ENCODE measurements around the gene RPL12. TPM values are rescaled to one million over a fixed set of nuclear protein-coding genes. Genes with fewer than 3 reads are reported as not detected.

Gene RPL12
- total RNA-seq, 1 donor from 2014 or later: 2,572 TPM

GRCh38 chr9:127492616-127493015 is 41.4 kb upstream of the RPL12 start:
- TF ChIP-seq CTCF (IDR thresholded peaks at IDR 0.05): no peak
- TF ChIP-seq POLR2AphosphoS5 (IDR thresholded peaks at IDR 0.05; ENCODE audit: insufficient read depth in 1 of 2, low read depth in 1 of 2): no peak
- TF ChIP-seq POLR2A (IDR thresholded peaks at IDR 0.05): no peak
- no peak overlapping the region for H3K27ac ChIP-seq
- H3K4me3 ChIP-seq: no peak overlapping the region
- peaks cover 30% of the 10 kb centered on the region for H3K4me1 ChIP-seq
- intact Hi-C loops (cut with DNase I): no loop called here
- DNase-seq (ENCODE audit: extremely low spot score in 2 of 2): no peak
- H3K36me3 ChIP-seq: peaks cover 0 to 40% of the 10 kb centered on the region in 2 donors
- H3K27me3 ChIP-seq: no peaks in the 10 kb centered on the region
- H3K9me3 ChIP-seq: no peaks in the 10 kb centered on the region

GRCh38 chr9:127491516-127491915 is 40.3 kb upstream of the RPL12 start:
- H3K4me3 ChIP-seq: no peak overlapping the region
- peaks cover 29% of the 10 kb centered on the region for H3K4me1 ChIP-seq
- no peak overlapping the region for H3K27ac ChIP-seq
- no peaks in the 10 kb centered on the region for H3K9me3 ChIP-seq
- intact Hi-C loops (cut with DNase I): no loop called here
- no peak for DNase-seq (ENCODE audit: extremely low spot score in 2 of 2)
- peaks cover 0 to 38% of the 10 kb centered on the region in 2 donors for H3K36me3 ChIP-seq
- TF ChIP-seq POLR2AphosphoS5 (IDR thresholded peaks at IDR 0.05; ENCODE audit: insufficient read depth in 1 of 2, low read depth in 1 of 2) (no peak), POLR2A (IDR thresholded peaks at IDR 0.05) (no peak), CTCF (IDR thresholded peaks at IDR 0.05) (no peak)
- no peaks in the 10 kb centered on the region for H3K27me3 ChIP-seq

- no peak for TF ChIP-seq CTCF (IDR thresholded peaks at IDR 0.05)
- no peak for TF ChIP-seq POLR2A (IDR thresholded peaks at IDR 0.05)
- TF ChIP-seq POLR2AphosphoS5 (IDR thresholded peaks at IDR 0.05; ENCODE audit: insufficient read depth in 1 of 2, low read depth in 1 of 2): no peak
- Histone ChIP-seq H3K27me3 (no peaks in the 10 kb centered on the region), H3K4me3 (no peak overlapping the region), H3K9me3 (no peaks in the 10 kb centered on the region), H3K36me3 (peaks cover 0 to 45% of the 10 kb centered on the region in 2 donors), H3K4me1 (peaks cover 21% of the 10 kb centered on the region), H3K27ac (no peak overlapping the region)
- no peak for DNase-seq (ENCODE audit: extremely low spot score in 2 of 2)
- intact Hi-C loops (cut with DNase I): no loop called here
These were observed 39.5 kb upstream of the RPL12 start for GRCh38 chr9:127490535-127491230.

GRCh38 chr9:127489471-127490115 is 38.4 kb upstream of the RPL12 start:
- Histone ChIP-seq H3K27me3 (no peaks in the 10 kb centered on the region), H3K36me3 (peaks cover 0 to 51% of the 10 kb centered on the region in 2 donors), H3K27ac (no peak overlapping the region), H3K4me3 (no peak overlapping the region), H3K9me3 (no peaks in the 10 kb centered on the region), H3K4me1 (peaks cover 10% of the 10 kb centered on the region)
- intact Hi-C loops (cut with DNase I): no loop called here
- no peak for DNase-seq (ENCODE audit: extremely low spot score in 2 of 2)
- TF ChIP-seq POLR2AphosphoS5 (IDR thresholded peaks at IDR 0.05; ENCODE audit: insufficient read depth in 1 of 2, low read depth in 1 of 2) (no peak), CTCF (IDR thresholded peaks at IDR 0.05) (no peak), POLR2A (IDR thresholded peaks at IDR 0.05) (no peak)

- TF ChIP-seq POLR2A (IDR thresholded peaks at IDR 0.05) (no peak), POLR2AphosphoS5 (IDR thresholded peaks at IDR 0.05; ENCODE audit: insufficient read depth in 1 of 2, low read depth in 1 of 2) (no peak), CTCF (IDR thresholded peaks at IDR 0.05) (no peak)
- Histone ChIP-seq H3K9me3 (no peaks in the 10 kb centered on the region), H3K4me1 (peaks cover 3% of the 10 kb centered on the region), H3K36me3 (peaks cover 0 to 51% of the 10 kb centered on the region in 2 donors), H3K27me3 (no peaks in the 10 kb centered on the region), H3K4me3 (no peak overlapping the region), H3K27ac (no peak overlapping the region)
- no peak for DNase-seq (ENCODE audit: extremely low spot score in 2 of 2)
- intact Hi-C loops (cut with DNase I): no loop called here
These were observed 37.7 kb upstream of the RPL12 start for GRCh38 chr9:127488946-127489345.
